BLaER1 treated with 17β-estradiol and CSF1 and Interleukin-3, amounts not matched to agents 10 nM and 100 nM (cell line): Measurements from ENCODE around the gene PPP6R3.
"Not testable (repeated sequence)": the region's sequence is repeated elsewhere in the genome, so short reads cannot be mapped to it uniquely, and the experiment has no call there.

Experiments
- H3K27ac ChIP-seq, 11 experiments: shearing (Covaris generic); formaldehyde crosslinking; 2 replicates each; pipeline ENCODE4 v1.8.1; 2022
- H3K27me3 ChIP-seq, 11 experiments: shearing (Covaris generic); formaldehyde crosslinking; 2 replicates each; pipeline ENCODE4 v1.8.1; 2022
- H3K36me3 ChIP-seq, 11 experiments: shearing (Covaris generic); formaldehyde crosslinking; 2 replicates each; pipeline ENCODE4 v1.8.1; 2022
- H3K4me1 ChIP-seq, 10 experiments: shearing (Covaris generic); formaldehyde crosslinking; 2 replicates each; pipeline ENCODE4 v1.8.1; 2022
- H3K4me2 ChIP-seq, 11 experiments: shearing (Covaris generic); formaldehyde crosslinking; 2 replicates each; pipeline ENCODE4 v1.8.1; 2022
- H3K4me3 ChIP-seq, 10 experiments: shearing (Covaris generic); formaldehyde crosslinking; 2 replicates each; pipeline ENCODE4 v1.8.1; 2022
- H3K9ac ChIP-seq, 11 experiments: shearing (Covaris generic); formaldehyde crosslinking; 2 replicates each; pipeline ENCODE4 v1.8.1; 2022
- H3K9me3 ChIP-seq, 11 experiments: shearing (Covaris generic); formaldehyde crosslinking; replicated peaks in 1 of 11; 2 replicates each; pipeline ENCODE4 v1.8.1; 2022
- H4K20me1 ChIP-seq, 11 experiments: shearing (Covaris generic); formaldehyde crosslinking; 2 replicates each; pipeline ENCODE4 v1.8.1; 2022
- Cebpa-rat ChIP-seq, 11 experiments: shearing (Covaris generic); IDR thresholded peaks; 2 replicates each; pipeline ENCODE4 v1.8.1; 2022

The PPP6R3 gene

DNA sequence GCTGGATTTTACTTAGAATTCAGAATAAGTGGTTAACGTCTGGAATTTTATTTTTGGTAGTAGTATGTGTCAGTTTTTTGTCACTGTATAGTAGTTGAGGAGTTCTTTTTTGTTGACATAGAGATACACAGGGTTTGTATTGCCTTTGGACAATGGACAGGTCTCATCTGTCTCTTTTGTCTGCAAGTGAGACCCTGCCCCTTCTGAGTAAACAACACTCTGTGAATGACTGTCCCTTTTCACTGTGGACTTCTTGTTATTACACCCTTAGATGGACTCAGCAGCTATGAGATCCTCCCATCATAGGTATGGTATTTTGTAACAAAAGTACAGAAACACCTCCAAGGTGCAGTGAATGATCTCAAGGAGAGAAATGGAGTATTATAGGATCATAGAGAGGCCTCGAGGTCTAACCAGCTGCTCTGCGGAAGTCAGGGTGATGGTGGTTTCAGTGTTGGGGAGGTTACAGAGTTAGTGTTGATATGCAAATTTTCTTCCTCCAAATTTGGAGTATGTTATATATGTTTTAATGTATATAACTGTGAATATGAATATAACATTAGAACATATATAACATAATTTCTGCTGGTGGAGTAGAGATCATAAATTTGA, 7.8 kb downstream of the PPP6R3 start:
- Histone ChIP-seq H3K27me3 (no peaks in the 10 kb centered on the region), H3K4me3 (no peak overlapping the region), H3K4me1 (peaks cover 96 to 100% (median 100%) of the 10 kb centered on the region in 10 experiments), H3K9me3 (peaks cover 0 to 8% (median 5%) of the 10 kb centered on the region in 11 experiments; a peak in 16 of 22 replicates), H3K9ac (peak overlapping the region in 1 of 11 experiments; percentile 7; a peak in 2 of 22 replicates), H4K20me1 (peaks cover 100% of the 10 kb centered on the region in 11 experiments), H3K4me2 (peak overlapping the region; percentile 83 to 99 (median 93); a peak in 21 of 22 replicates), H3K27ac (peak overlapping the region in 6 of 11 experiments; percentile 6 to 61 (median 20); a peak in 3 of 22 replicates), H3K36me3 (peaks cover 0 to 63% (median 36%) of the 10 kb centered on the region in 11 experiments; a peak in 18 of 22 replicates)
- TF ChIP-seq Cebpa-rat (IDR thresholded peaks at IDR 0.05), result no peak

DNA sequence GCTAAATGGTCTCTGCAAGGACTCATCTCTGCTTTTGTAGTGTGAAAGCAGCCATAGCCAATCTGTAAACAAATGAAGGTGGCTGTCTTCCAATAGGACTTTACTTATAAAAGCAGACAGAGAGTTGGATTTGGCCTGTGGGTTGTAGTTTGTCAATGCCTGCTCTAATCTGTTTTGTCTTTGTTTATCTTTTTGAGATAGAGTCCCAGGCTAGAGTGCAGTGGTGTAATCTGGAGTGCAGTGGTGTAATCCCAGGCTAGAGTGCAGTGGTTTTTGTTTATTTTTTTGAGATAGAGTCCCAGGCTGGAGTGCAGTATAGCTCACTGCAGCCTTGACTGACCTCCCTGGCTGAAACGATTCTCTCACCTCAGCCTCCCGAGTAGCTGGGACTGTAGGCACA, 8.6 kb downstream of the PPP6R3 start:
- Histone ChIP-seq H3K4me3 (no peak overlapping the region), H3K36me3 (peaks cover 0 to 63% (median 37%) of the 10 kb centered on the region in 11 experiments; a peak in 20 of 22 replicates), H3K9me3 (peaks cover 0 to 16% (median 13%) of the 10 kb centered on the region in 11 experiments; a peak in 18 of 22 replicates), H3K27ac (peak overlapping the region in 5 of 11 experiments; percentile 73 to 94 (median 84); a peak in 6 of 22 replicates), H3K4me2 (peak overlapping the region; percentile 83 to 99 (median 93)), H3K9ac (peak overlapping the region in 1 of 11 experiments; percentile 34; a peak in 2 of 22 replicates), H4K20me1 (peaks cover 97 to 100% (median 100%) of the 10 kb centered on the region in 11 experiments), H3K27me3 (no peaks in the 10 kb centered on the region), H3K4me1 (peaks cover 89 to 100% (median 100%) of the 10 kb centered on the region in 10 experiments)
- no peak for TF ChIP-seq Cebpa-rat (IDR thresholded peaks at IDR 0.05)

DNA sequence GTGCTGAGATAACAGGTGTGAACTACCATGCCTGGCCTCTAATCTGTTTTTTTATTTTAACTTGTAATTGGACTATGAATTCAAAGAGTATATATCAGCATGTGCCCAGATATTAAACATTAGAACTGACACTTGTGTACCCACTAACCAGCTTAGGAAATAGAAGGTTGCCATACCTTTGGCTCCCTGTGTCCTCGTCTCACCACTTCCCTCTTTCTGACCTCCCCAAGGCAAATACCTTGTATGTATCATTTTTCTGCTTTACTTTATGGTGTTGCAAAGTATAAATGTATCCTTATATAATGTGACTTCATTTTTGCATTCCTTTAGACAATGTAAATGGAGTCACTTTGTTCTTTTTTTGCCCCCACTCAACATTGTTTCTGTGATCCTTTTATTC, 9.1 kb downstream of the PPP6R3 start:
- H3K4me2 ChIP-seq, result peak overlapping the region; percentile 83 to 99 (median 93)
- H3K9ac ChIP-seq, result peak overlapping the region in 1 of 11 experiments; percentile 19; a peak in 1 of 22 replicates
- peak overlapping the region in 8 of 11 experiments; percentile 73 to 94 (median 84); a peak in 14 of 22 replicates for H3K27ac ChIP-seq
- H3K4me1 ChIP-seq, result peaks cover 86 to 100% (median 95%) of the 10 kb centered on the region in 10 experiments
- no peak overlapping the region for H3K4me3 ChIP-seq
- no peak for TF ChIP-seq Cebpa-rat (IDR thresholded peaks at IDR 0.05)
- no peaks in the 10 kb centered on the region for H3K27me3 ChIP-seq
- peaks cover 0 to 21% (median 18%) of the 10 kb centered on the region in 11 experiments; a peak in 18 of 22 replicates for H3K9me3 ChIP-seq
- peaks cover 92 to 100% (median 96%) of the 10 kb centered on the region in 11 experiments for H4K20me1 ChIP-seq
- H3K36me3 ChIP-seq, result peaks cover 0 to 63% (median 42%) of the 10 kb centered on the region in 11 experiments; a peak in 20 of 22 replicates

DNA sequence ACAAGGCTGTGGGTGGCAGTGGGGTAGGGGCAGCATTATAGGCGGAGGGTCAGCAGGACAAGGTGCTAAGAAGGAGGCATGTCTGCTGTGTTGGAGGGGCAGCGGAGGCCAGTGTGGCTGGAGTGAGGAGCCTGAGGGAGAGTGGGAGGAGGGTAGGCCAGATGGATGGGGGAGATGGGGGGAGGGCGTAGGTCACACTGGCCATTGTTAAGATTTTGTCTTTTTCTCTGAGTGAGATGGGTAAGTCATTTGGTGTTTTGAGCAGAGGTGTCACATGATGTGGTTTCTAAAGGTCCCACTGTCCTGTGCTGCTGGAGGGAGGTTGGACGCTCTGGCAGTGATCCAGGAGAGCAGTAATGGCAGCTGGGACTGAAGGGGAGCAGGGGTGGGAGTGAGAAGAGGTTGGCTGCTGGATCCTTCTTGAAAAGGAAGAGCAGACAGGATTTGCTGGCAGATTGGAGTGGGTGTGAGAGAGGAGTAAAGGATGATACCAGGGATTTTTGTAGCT, 9.8 kb downstream of the PPP6R3 start:
- peak overlapping the region in 2 of 10 experiments; percentile 18 to 37; a peak in 1 of 20 replicates for H3K4me3 ChIP-seq
- H3K4me1 ChIP-seq, result peaks cover 79 to 93% (median 88%) of the 10 kb centered on the region in 10 experiments
- no peak for TF ChIP-seq Cebpa-rat (IDR thresholded peaks at IDR 0.05)
- peaks cover 85 to 96% (median 89%) of the 10 kb centered on the region in 11 experiments for H4K20me1 ChIP-seq
- H3K4me2 ChIP-seq, result peak overlapping the region; percentile 83 to 99 (median 93)
- peak overlapping the region in 9 of 11 experiments; percentile 19 to 82 (median 73); a peak in 12 of 22 replicates for H3K9ac ChIP-seq
- H3K27ac ChIP-seq, result peak overlapping the region in 9 of 11 experiments; percentile 73 to 94 (median 83); a peak in 18 of 22 replicates
- peaks cover 0 to 28% (median 25%) of the 10 kb centered on the region in 11 experiments; a peak in 18 of 22 replicates for H3K9me3 ChIP-seq
- no peaks in the 10 kb centered on the region for H3K27me3 ChIP-seq
- peaks cover 0 to 61% (median 43%) of the 10 kb centered on the region in 11 experiments; a peak in 20 of 22 replicates for H3K36me3 ChIP-seq

DNA sequence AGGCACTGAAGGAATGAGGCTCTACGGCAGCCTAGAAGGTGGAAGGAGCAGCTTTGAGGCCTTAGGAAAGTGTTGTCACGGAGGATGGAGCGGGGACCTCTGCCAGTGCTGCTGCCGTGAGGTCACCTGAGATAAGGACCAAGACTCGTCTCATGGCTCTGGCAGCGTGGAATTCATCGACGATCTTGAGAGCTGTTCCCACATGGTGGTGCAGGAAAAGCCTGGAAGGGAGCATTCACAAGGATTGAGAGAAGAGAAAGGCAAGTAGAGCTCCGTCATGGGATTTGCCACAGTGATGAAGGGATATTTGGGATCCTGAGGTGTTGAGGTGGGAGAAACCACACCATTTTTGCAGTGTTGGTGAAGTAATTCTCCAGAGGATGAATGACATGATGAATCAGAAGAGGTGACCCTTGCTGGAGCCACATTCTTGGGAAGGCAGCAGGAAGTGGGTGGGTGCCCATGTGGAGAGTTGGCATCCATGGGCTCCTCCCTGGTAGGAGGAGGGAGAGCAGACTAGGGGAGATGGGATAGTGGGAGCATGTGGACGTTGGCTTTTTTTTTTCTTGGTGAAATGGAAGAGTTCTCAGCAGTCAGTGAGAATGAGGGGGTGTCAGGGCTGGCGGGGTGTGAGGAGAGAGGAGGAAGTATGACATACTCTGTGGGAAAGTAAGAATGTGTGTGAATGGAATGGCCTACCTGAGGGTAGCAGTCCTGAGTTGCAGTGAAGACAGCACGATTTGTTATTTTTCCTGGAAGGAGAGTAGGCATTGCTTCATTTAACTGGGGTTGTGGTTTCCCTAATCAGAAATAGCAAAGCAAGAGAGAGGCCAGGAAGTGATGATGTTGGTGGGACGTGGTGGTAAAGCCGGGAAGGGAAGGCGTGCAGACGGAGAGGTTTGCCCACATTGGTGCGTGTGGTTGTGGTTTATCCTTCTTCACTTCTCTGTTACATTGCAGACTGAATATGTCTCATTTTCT, 11.1 kb downstream of the PPP6R3 start:
- Histone ChIP-seq H3K4me1 (peaks cover 66 to 80% (median 75%) of the 10 kb centered on the region in 10 experiments), H3K9me3 (peaks cover 0 to 39% (median 35%) of the 10 kb centered on the region in 11 experiments; a peak in 19 of 22 replicates), H4K20me1 (peaks cover 72 to 85% (median 78%) of the 10 kb centered on the region in 11 experiments), H3K9ac (peak overlapping the region; percentile 48 to 82 (median 72); a peak in 21 of 22 replicates), H3K4me3 (peak overlapping the region in 9 of 10 experiments; percentile 16 to 61 (median 37); a peak in 15 of 20 replicates), H3K27ac (peak overlapping the region; percentile 39 to 94 (median 83); a peak in 21 of 22 replicates), H3K4me2 (peak overlapping the region; percentile 83 to 99 (median 93)), H3K36me3 (peaks cover 0 to 60% (median 43%) of the 10 kb centered on the region in 11 experiments; a peak in 20 of 22 replicates), H3K27me3 (no peaks in the 10 kb centered on the region)
- peak; percentile 33 to 95 (median 90); a peak in 18 of 22 replicates for TF ChIP-seq Cebpa-rat (IDR thresholded peaks at IDR 0.05)

DNA sequence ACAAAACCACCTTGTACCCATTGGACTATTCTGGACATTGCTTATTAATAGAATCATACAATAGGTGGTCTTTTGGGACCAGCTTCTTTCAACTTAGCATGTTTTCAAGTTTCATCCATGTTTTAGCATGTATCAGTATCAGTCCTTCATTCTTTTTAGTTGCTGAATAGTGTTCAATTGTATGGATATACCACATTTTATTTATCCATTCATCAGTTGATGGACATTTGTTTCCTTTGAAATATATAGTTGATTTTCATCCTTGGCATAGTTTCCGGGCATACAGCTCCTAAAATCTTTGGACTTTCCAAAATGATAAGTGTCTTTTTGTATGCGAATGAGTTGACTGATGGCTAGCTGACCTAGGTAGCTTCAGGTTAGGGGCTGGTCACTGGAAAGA, 12.2 kb downstream of the PPP6R3 start:
- H4K20me1 ChIP-seq, result peaks cover 61 to 85% (median 78%) of the 10 kb centered on the region in 11 experiments
- peaks cover 55 to 72% (median 64%) of the 10 kb centered on the region in 10 experiments for H3K4me1 ChIP-seq
- H3K4me2 ChIP-seq, result peak overlapping the region; percentile 83 to 99 (median 93)
- H3K9ac ChIP-seq, result peak overlapping the region in 4 of 11 experiments; percentile 62 to 82 (median 71); a peak in 7 of 22 replicates
- TF ChIP-seq Cebpa-rat (IDR thresholded peaks at IDR 0.05), result no peak
- H3K36me3 ChIP-seq, result peaks cover 6 to 60% (median 47%) of the 10 kb centered on the region in 11 experiments; a peak in 21 of 22 replicates
- peaks cover 0 to 50% (median 45%) of the 10 kb centered on the region in 11 experiments; a peak in 19 of 22 replicates for H3K9me3 ChIP-seq
- H3K4me3 ChIP-seq, result peak overlapping the region in 5 of 10 experiments; percentile 5 to 61 (median 39); a peak in 5 of 20 replicates
- peak overlapping the region in 10 of 11 experiments; percentile 73 to 94 (median 82); a peak in 19 of 22 replicates for H3K27ac ChIP-seq
- H3K27me3 ChIP-seq, result no peaks in the 10 kb centered on the region

DNA sequence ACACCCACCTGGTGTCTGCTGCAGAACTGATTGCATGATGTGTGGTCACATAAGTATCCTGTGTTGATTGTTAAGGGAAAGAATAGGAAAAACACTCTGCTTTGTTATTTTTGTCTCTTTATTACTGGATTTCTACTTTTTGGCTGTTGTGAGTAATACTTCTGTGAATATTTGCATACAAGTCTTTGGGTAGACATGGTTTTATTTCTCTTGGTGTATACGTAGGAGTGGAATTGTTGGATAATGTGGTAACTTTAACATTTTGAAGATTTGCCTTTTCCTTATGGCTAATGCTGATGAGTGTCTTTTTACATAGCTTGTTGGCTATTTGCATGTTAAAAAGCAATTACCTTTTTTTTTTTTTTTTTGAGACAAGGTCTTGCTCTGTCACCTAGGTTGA, 13.1 kb downstream of the PPP6R3 start:
- TF ChIP-seq Cebpa-rat (IDR thresholded peaks at IDR 0.05), result no peak
- Histone ChIP-seq H3K4me3 (peak overlapping the region in 2 of 10 experiments; percentile 6 to 18; a peak in 3 of 20 replicates), H3K9ac (0 out of 22 replicates have a peak overlapping the region, but pooled peaks of 1 of the 11 experiments have one; percentile 82), H3K27me3 (no peaks in the 10 kb centered on the region), H3K9me3 (peaks cover 0 to 59% (median 54%) of the 10 kb centered on the region in 11 experiments; a peak in 19 of 22 replicates), H3K4me2 (peak overlapping the region in 9 of 11 experiments; percentile 83 to 99 (median 93); a peak in 17 of 22 replicates), H3K36me3 (peaks cover 10 to 60% (median 49%) of the 10 kb centered on the region in 11 experiments; a peak in 21 of 22 replicates), H4K20me1 (peaks cover 60 to 85% (median 78%) of the 10 kb centered on the region in 11 experiments), H3K27ac (peak overlapping the region in 9 of 11 experiments; percentile 73 to 94 (median 83); a peak in 14 of 22 replicates), H3K4me1 (peaks cover 46 to 63% (median 55%) of the 10 kb centered on the region in 10 experiments)

DNA sequence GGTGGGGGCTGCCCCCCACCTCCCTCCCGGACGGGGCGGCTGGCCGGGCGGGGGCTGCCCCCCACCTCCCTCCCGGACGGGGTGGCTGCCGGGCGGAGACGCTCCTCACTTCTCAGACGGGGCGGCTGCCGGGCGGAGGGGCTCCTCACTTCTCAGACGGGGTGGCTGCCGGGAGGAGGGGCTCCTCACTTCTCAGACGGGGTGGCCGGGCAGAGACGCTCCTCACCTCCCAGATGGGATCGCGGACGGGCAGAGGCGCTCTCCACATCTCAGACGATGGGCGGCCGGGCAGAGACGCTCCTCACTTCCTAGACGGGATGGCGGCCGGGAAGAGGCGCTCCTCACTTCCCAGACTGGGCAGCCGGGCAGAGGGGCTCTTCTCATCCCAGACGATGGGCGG, 15.1 kb downstream of the PPP6R3 start:
- peaks cover 2 to 79% (median 72%) of the 10 kb centered on the region in 11 experiments; a peak in 20 of 22 replicates for H3K9me3 ChIP-seq
- H3K4me3 ChIP-seq, H3K27ac ChIP-seq, H3K9ac ChIP-seq, H3K4me2 ChIP-seq, H3K27me3 ChIP-seq: not testable (repeated sequence)
- H3K36me3 ChIP-seq, result peaks cover 23 to 73% (median 67%) of the 10 kb centered on the region in 11 experiments; a peak in 21 of 22 replicates
- H4K20me1 ChIP-seq, result peaks cover 59 to 85% (median 78%) of the 10 kb centered on the region in 11 experiments
- peaks cover 27 to 51% (median 36%) of the 10 kb centered on the region in 10 experiments for H3K4me1 ChIP-seq
